ENCODE results near the gene SERPIND1. TPM values are rescaled to one million over a fixed set of nuclear protein-coding genes. Genes with fewer than 3 reads are reported as not detected.

SERPIND1 gene
- total RNA-seq, 1 donor from 2014 or later = 1.6 TPM

DNA sequence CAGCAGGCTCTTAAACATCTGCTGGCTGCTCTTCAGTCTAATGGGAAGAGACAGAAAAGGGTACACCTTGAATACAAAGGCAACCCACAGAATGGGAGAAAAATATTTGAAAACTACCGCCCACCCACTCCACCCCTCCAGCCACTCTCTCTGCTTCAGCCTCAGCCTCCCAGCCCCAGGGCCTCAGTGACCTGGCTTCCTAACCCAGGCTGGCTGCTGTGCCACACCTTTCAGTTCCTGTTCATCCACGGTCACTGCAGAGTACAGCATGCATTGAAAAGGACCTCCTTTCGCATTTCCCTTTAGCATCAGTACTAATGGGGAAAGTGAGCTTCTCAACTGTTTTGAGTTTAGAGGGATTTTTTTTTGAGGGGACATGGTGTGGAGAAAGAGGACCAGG lies 28.8 kb upstream of the SERPIND1 start:
- DNase-seq (ENCODE audit: low spot score) (no peak), ATAC-seq (no peak)
- intact Hi-C loops (cut with DNase I) = no loop called here

DNA sequence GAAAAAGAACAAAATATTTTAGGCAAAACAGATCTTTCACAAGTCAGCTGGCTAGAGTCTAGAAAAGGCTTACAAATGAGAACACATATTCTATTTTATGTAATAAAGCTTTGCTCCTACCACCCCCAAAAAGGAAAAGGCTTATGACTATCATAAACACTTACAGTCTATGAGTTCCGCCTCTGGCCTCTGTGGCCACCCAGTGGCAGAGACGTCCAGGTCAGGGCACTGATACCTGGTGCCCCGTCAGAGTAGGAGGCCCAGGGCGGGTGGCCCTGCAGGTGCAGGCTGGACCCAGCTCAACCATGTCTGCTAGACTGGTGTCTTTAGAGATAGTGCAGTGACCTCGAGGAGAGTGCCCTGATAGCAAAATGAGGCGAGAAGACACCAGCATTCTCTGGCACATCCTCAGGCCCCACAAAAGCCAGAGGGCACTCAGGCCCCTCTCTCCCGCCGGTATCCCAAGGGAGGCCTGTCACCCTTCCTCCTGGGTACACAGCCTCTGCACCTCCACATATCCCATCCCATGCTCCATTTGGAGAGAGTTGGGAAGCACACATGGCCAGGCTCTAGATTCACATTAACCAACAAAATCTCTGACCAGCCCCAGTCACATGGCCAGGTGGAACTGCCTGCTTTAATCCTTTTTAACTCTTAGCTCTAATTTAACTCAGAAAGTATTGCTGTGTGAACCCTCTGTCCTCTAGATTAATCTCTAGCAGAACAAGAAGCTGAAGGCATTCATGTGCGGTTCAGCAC lies 27.3 kb upstream of the SERPIND1 start:
- ATAC-seq (no peak), DNase-seq (ENCODE audit: low spot score) (no peak)
- intact Hi-C loops (cut with DNase I) = no loop called here

DNA sequence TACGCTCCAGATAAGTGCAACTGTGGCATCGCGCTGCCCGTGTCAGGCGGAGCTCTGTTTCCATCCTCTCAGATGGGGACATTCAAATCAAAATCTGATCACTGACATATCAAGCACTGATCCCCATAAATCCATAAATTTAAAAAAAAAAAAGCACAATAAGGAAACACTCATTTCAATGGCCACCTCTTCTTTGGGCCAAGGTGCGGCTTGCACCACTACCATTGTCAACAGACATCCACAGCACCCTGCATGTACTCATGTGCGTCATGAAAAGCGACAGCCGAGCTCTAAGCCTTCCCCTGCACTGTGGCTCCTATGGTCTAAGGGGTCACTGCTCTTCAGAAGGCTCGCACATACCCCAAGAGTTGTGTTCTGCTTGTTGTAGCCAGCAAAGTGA lies 26.7 kb upstream of the SERPIND1 start:
- intact Hi-C loops (cut with DNase I) = no loop called here
- ATAC-seq (no peak), DNase-seq (ENCODE audit: low spot score) (no peak)

DNA sequence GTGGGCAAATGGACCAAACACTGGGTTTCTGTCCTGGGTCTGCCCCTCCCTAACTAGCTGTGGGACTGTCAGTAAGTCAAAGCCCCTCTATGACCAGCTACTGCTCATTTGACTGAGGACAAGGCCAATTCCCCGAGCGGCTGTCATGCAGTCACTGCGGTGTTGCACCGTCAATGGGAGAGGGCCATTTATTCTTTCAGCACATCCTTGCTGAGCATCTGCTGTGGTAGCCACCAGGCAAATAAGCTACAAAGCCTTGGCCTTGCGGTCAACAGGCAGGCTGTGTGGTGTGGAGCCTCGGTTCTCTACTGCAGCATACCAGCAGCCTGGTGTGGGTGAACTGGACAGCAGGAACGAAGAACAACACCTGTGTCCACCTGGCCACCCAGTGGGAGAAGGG lies 25.8 kb upstream of the SERPIND1 start:
- ATAC-seq (no peak), DNase-seq (ENCODE audit: low spot score) (no peak)
- intact Hi-C loops (cut with DNase I) = no loop called here

DNA sequence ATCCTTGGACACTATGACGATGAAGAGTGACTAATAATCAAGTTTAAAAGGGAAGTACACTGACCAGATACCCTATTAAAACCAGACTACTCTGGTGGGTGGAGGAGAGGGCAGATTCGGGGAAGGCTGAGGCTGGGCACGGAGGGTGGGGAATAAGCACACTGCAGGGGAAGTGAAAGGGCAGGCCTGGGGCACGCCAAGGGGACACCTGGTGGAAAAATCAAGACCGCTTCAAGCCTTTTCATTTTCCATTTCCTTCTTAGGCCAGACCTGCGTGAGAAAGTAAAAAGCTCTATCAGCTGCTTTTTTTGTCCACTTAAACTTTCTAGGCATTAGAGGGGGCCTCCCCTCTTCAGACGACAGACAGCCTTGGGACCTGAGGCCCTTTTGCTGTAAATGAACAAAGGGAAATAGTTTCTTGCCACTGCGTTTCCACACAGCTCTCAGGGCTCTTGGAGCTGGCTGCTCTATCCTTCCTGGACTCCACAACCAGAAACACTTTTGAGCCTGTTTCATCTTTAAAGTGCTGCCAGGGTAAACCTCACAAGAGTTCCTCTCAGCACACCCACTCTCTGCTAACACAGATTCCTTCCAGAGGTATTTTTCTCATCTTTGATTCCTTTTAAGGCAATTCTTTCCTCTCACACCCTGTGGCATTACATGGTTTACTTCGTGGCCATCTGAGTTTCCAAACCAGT lies 25.0 kb upstream of the SERPIND1 start:
- intact Hi-C loops (cut with DNase I) = no loop called here
- DNase-seq (ENCODE audit: low spot score) = no peak
- peak; percentile 55 for ATAC-seq

DNA sequence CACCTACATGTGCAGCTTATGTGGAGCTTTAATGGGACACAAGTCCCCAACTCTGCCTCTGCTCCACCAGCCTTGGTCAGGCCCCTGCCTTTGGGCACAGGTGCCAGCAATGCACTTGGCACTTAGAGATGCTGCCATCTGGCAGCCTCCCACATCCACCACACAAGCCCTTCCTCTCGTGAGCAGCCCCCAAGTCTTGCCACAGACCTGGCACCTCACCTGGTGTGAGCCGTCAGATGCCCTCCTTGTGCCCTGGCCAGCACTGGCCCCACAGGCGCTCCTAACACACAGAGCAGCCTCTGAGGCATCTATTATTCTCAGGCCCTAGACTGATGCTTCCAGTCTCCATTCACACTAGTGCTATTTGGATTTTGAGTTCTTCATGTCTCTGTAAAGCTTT lies 24.5 kb upstream of the SERPIND1 start:
- no peak for ATAC-seq
- intact Hi-C loops (cut with DNase I) = no loop called here
- DNase-seq (ENCODE audit: low spot score) = no peak

DNA sequence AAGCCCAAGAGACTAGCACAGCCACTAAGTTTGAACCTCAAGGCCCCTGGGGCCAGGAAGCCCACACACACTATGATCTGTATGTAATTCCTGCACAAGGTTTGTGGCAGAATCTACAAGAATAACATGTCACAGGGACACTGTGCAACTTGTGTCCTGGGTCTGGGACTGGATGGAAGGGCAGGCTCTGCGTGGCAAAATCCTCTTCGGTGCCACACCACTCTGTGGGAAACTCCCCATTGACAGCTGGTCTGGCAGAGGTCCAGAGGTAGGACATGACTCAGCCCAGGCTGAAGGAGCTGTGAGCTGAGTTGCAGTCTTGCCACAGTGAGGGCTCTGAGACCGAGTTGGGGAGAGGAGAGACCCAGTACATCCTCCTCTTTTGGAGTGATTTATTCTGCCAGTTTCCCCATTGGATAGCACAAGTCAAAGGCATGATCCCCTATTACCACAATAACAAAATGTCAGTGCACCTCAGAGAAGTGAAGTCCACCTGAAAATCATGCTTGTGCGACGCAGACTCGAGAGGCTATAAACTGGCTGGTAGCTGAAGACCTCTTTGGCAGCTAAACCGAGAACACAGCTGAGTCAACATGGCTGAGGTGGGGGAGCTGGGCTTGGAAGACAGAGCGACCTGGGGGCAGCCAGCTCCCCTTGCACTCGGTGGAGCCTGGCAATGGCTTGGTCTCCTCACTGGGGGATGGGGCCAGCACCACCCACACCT lies 23.3 kb upstream of the SERPIND1 start:
- DNase-seq (ENCODE audit: low spot score) (peak; percentile 84), ATAC-seq (peak; percentile 86)
- intact Hi-C loops (cut with DNase I) = no loop called here

DNA sequence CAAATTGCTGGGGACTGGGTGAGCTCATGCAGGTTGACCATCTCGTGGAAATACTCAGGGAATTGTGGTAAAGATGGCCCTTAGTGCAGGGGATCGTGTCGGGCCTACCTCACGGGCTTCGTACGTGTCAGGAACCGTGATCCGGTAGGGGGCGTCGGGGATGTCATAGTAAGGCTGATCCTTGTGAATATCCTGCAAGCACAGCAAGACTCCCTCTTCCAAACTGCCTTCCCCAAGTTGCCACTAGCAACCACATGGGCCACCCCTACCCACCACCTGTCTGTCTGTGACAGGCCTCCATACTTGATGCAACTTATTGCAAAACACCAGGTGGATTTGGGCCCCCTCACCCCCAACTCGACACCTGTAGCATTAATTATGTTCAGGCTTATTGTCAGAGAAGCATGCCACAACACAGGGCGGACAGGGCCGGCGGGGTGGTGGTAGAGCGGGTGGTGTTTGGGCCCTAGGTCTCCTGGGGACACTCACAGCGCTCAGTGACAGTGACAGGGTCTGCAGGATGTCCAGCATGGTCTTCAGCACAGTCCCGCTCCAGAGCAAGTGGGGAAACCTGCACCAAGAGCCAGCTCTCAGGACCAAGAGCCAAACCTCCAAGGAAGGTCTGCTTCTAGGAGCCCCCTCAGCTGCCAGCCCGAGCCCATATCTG lies 22.6 kb upstream of the SERPIND1 start:
- ATAC-seq (no peak), DNase-seq (ENCODE audit: low spot score) (no peak)
- intact Hi-C loops (cut with DNase I) = no loop called here

DNA sequence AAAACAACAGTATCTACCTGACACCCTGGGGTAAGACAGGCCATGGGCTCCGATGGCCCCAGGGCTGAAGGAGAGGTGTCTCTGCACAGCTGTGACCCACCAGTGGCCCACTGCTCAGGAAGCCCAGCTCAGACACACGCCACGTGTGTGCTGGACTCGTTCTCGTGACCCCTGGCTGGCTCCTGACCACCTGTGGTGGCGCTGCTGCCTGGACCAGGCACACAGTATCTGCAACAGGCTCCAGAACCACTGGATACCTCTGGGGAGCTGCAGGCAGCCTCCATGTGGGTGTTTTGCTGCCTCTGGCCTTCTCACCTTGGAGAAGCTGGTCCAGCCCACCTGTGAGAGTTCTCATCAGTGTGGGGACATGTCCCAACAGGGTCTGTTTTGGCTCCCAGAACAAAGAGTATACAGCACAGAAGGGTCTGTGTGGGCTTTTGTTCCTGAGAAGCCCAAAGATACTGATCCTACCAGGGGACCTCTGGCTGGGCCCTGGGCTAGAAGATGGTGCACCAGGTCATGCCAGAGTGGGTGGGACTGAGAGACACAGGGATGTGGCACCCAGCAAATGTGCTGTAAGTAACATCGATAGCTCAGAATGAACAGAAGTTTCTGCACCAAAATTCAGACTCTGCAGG lies 21.7 kb upstream of the SERPIND1 start:
- DNase-seq (ENCODE audit: low spot score) = no peak
- ATAC-seq = no peak
- intact Hi-C loops (cut with DNase I) = no loop called here

DNA sequence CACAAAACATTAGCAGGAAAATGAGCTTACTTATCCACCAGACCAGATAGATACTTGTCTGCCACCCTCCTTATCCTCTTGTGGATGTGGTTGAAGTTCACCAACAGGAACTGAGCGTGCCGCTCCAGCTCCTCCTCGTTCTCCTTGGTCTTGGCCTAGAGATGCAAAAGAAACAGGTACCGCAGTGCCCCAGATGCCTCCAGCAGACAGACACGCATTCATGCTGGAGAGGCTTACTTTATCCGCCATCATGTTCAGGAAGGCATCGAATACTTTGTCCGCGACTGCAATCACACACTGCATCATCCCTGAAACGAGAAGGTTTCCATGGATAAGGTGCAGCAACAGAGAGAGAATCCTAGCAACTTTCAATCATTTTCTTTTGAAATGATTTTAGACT lies 21.0 kb upstream of the SERPIND1 start:
- DNase-seq (ENCODE audit: low spot score) = no peak
- no peak for ATAC-seq
- intact Hi-C loops (cut with DNase I) = no loop called here

DNA sequence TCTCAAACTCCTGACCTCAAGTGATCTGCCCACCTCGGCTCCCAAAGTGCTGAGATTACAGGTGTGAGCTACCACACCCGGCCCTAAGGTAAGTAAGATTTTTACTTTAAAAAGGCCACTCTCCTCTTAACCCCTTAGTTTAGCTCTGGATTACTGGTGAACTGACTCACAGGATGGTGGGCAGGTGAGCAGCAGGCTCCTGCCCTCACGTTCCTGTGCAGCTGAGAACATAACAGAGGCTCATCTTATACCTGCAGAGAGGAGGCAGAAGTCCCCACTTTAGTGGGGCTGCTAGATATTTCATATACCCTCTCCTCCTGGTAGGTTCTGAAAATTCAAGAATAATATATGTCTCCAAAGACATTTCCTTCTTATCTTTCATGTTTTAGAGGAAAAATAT lies 17.1 kb upstream of the SERPIND1 start:
- ATAC-seq (no peak), DNase-seq (ENCODE audit: low spot score) (no peak)
- intact Hi-C loops (cut with DNase I) = no loop called here

DNA sequence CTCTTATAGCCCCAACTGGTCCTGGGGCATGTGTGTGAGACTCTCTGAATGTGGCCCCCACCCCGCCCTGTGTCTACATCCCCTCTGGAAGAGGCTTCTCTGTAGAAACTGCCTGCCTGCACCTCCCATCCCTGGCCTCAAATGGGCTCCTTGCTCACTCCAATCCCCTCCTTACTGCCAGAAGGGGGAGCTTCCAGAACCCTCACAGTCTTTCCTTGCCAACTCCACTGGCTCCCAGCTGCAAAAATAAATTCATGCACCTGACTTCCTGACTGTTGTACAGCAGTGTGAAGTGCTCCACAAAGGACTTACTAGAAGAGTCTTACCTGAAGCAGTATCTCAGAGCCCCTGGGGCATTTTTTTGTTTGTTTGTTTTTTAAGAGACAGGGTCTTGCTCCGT lies 15.2 kb upstream of the SERPIND1 start:
- DNase-seq (ENCODE audit: low spot score) (no peak), ATAC-seq (no peak)
- intact Hi-C loops (cut with DNase I) = no loop called here

DNA sequence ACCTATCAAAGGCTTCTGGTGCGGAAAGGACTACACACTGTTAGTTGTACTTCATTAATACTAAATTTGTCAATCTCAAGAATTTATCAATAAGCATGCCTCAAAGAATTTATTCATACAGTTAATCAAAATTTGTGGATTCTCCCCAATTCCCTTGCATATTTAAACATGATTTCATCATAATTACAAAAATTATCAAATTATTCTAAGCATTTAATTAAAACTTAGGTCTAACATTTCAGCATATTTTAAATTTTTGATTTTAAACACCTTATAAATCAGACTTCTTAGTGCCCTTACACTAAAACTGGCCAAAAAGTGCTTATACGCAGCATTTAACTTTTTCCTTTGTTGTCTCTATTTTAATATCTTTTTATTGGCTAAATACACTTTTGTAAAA lies 13.8 kb upstream of the SERPIND1 start:
- no peak for DNase-seq (ENCODE audit: low spot score)
- intact Hi-C loops (cut with DNase I) = no loop called here
- no peak for ATAC-seq

DNA sequence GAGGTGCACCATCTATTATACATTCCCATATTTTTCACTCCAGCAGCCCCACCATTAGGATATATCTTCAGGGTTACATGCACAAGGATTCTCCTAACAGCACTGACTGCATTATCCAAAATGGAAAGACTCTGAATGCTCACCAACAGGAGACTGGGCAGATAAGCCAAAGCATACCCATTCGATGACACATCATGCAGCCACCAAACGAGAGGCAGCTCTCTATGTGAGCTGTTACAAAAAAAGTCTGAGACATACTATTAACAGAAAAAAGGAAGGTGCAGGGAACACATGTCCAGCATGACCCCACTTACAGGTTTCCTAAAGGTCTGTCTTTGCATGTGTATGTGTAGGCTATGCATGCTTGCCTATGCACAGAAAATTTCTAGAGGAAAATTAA lies 12.4 kb upstream of the SERPIND1 start:
- DNase-seq (ENCODE audit: low spot score) (no peak), ATAC-seq (no peak)
- intact Hi-C loops (cut with DNase I) = no loop called here

DNA sequence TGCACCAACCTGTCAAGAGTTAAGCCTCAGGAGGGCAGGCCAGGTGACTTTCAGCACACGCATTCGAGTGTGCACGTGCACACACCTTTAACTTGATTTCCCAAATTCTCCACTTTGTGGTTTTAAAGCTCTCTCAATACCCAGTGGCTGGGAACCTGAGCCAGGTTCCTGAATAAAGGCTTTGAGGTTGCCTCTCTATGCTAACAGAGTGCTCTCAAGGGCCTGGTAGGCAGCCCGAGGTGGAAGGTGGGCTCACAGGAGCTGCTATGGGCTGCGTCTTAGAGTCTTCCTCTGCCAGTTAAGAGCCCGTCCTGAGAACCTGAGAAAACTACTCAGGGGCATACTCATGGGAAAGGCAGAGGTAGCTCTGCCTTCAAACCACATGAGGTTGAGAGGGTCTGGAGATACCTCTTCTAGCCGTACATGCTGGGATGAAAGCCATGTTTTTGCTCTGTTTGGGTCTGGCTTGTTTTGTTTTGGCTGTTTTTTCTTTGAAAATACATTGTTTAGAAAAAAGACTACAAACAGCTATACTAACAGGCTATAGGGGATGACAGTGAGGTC lies 11.6 kb upstream of the SERPIND1 start:
- intact Hi-C loops (cut with DNase I) = no loop called here
- ATAC-seq (no peak), DNase-seq (ENCODE audit: low spot score) (no peak)

DNA sequence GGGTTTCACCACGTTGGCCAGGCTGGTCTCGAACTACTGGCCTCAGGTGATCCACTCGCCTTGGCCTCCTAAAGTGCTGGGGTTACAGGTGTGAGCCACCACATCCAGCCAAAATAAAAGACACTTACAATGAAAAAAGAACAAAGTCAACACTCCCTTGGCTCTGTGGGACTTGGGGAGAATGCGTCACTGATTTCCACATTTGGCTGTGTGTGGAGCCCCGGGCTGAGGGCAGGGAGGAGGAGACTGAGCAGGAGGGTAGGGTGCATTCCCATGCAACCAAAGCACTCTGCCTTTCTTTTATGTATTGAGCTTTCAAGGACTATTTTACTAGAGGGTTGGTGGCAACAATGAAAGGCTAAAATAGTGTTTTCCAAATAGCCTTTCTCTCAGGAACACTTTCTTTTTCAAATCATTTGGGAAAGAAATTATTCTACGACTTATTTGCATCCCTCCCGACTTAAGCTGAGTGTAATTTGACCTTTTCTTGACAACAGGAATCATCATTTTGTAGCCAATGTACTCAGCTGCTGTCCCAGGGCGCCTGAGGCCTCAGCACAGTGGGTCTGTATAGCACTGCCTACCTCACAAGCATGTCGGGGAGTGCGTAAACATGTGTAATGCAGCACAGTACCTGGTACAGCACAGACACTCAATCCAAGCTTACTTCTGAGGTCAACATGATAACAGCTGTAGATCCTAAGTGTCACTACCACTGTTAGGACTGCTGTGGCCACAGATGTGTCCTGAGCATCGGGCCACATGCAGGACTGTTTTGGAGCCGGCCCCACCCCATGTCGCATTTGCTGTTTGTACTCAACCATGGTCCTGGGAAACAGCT lies 10.1 kb upstream of the SERPIND1 start:
- ATAC-seq (peak; percentile 96), DNase-seq (ENCODE audit: low spot score) (no peak)
- intact Hi-C loops (cut with DNase I) = no loop called here

DNA sequence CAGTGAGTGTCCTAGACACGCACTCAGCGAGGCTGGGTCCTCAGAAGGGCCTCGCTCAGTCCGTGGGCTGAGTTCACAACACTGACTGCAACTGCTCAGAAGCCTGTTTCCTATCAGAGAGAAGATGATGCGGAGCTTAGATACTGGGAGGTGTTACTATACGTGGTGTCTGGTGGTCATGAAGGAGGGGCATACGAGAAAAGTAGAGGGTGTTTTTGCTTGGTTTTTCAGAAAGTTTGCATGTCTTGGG lies 9.5 kb upstream of the SERPIND1 start:
- intact Hi-C loops (cut with DNase I) = no loop called here
- ATAC-seq (no peak), DNase-seq (ENCODE audit: low spot score) (no peak)

DNA sequence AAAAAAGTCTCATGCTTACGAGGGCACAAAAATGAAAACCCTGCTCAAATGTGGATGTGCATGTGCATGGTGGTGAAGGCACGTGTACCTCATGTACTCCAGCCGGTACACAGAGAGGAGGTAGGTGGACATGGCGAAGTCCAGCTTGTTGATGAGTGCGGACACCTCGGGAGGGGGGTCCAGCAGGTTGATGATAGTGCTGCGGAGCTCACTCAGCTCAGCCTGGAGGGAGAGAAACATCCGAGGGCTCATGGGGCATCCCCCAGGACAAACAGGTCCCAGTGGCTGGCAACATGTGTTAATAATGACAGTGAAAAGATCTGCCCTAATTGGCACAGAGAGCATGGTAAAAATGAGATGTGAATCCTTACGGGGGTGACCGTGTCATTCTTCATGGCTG lies 9.2 kb upstream of the SERPIND1 start:
- ATAC-seq (no peak), DNase-seq (ENCODE audit: low spot score) (no peak)
- intact Hi-C loops (cut with DNase I) = no loop called here
